ENCODE data around the gene ITPR2.
"Not testable (repeated sequence)": the region's sequence is repeated elsewhere in the genome, so short reads cannot be mapped to it uniquely, and the experiment has no call there.

ITPR2 gene

GRCh38 chr12:26832822-26833742, at the start of gene ITPR2:
Gene ITPR2, minus strand, starts transcription at chr12:26833194. Its CDS starts 413 bp downstream, at chr12:26832781.
- DNase-seq, result peak; percentile 92

- DNase-seq, result no peak
Observed at GRCh38 chr12:26880625-26881024, 47.6 kb upstream of the ITPR2 start.

- no peak for DNase-seq
Observed at GRCh38 chr12:26878661-26879119, 45.7 kb upstream of the ITPR2 start.

- no peak for DNase-seq
Observed at GRCh38 chr12:26874501-26875296, 41.7 kb upstream of the ITPR2 start.

GRCh38 chr12:26872625-26873024, 39.6 kb upstream of the ITPR2 start:
- no peak for DNase-seq

- DNase-seq, result no peak
Observed at GRCh38 chr12:26871985-26872384, 39.0 kb upstream of the ITPR2 start.

GRCh38 chr12:26870491-26871419, 37.8 kb upstream of the ITPR2 start:
- DNase-seq, result no peak

- DNase-seq, result no peak
Observed at GRCh38 chr12:26869908-26870459, 37.0 kb upstream of the ITPR2 start.

DNA sequence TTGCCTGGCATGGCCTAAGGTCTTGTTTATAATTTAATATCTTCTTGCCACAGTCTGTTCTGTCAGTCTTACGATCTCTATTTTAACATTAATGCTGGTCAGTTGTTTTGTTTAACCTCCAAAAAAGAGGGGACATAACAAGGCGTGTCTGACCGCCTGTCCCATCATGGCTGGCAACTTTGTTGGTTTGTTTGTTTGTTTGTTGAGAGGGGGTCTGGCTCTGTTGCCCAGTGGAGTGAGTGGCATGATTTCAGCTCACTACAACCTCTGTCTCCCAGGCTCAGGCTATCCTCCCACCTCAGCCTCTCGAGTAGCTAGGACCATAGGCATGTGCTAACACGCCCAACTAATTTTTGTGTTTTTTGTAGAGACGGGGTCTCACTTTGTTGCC, 36.1 kb upstream of the ITPR2 start:
- no peak for DNase-seq

DNA sequence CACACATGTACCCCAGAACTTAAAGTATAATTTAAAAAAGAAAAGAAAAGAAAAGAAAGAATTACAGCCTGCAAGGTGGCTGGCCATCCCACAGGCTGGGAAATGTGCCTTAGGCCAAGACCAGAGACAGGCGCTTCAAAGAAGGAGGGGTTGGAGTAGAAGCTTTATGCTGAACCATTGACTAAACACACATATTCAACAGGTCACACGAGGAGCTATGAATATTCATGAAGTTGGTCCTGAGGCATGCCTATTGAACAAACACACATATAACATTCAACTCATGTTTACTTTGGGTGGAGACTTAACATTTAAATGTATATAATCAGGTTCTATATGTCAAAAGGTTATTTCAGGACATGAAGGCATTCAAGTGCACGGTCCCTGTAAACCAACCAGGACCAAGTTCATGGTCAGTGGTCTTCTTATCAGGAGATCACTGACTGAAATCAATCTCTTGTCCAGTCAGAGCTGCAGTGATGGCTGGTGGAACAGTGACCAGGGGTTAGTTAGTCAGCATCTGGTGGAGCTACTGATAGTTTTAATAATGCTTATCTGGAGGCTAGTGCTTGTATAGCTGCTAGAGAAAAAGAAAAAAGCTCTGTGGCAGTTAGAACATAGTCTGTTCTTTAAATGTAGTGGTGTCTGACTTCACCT, 35.6 kb upstream of the ITPR2 start:
- no peak for DNase-seq

DNA sequence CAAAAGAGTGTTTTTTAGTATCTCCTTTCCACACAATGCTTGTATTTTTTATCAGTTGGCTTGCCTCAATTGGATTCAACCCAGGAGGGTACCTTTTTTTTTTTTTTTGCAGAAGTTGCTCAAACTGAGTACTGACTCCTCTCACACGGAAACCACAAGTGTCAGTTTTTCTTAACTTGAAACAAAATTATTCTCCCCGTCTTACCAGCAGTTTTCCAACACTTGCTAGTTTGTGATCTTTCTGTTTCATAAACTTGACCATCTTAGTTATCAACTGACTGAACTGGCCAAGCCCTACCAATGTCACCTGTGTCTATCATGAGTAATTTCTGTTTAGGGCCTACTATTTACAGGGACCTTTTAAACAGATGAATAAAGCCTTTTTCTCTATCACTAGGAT, 34.1 kb upstream of the ITPR2 start:
- DNase-seq, result peak; percentile 9

DNA sequence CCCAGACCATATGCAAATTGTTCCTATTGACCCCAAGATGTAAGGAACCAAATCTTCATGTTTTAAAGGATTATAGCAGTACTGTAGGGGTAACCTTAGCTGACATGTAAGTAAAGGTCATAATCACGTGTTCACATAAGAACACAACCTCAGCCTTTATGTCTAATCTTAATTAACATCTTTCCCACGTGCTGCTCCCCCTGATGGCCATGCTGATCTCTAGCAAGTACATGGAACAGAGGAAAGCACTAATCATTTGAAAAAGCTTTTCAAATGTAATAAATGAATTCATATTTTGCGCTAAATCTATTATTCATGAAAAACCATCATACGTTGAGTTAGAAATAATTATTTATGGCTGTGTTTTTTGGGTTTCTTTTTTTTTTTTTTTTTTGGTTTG, 30.5 kb upstream of the ITPR2 start:
- no peak for DNase-seq

DNA sequence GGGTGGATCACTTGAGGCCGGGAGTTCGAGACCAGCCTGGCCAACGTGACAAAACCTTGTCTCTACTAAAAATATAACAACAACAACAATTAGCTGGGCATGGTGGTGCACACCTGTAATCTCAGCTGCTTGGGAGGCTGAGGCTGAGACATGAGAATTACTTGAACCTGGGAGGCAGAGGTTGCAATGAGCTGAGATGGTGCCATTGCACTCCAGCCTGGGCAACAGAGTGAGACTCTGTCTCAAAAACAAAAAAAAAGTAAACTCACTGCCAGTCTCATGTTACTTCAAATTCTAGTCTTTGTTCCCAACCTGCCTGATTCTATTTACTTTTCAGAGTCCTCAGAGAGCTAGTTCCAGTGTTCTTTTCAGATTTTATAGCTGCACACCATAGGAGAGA, 29.8 kb upstream of the ITPR2 start:
- not testable (repeated sequence) for DNase-seq

- no peak for DNase-seq
Observed at GRCh38 chr12:26861690-26862089, 28.7 kb upstream of the ITPR2 start.

- DNase-seq, result no peak
Observed at GRCh38 chr12:26857465-26858176, 24.6 kb upstream of the ITPR2 start.

DNA sequence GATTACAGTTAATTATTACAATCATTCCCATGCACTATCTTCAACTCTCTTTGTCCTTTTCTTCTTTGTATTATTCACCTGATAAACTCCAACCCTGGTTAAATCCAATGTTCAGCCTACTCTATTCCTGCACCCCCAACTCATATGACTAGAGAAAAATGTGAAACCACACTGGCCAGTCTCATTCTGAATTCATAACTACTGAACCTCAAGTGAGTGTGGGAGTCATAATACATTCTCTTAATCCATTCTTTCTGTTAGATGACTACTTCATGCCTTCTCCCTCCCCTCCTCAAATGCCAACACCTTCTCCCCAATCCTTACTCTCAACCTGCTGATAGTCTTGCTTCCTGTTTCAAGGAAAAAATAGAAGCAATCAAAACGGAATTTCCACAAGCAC, 22.3 kb upstream of the ITPR2 start:
- no peak for DNase-seq

DNA sequence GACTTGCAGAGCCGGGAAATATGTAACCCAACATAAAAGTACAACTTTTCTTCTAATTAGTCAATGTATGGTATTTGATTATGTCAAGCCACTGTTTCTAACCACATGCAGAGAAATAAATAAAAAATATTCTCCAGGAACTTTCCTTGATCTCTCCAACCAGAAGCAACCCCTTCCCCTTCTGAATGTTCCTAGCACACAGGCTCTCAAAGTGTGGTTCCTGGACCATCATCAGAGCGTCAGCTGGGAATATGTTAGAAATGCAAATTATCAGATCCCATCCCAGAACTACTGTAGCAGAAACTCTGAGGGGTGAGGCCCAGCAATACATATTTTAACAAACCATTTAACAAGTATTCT, 21.0 kb upstream of the ITPR2 start:
- no peak for DNase-seq

- peak; percentile 77 for DNase-seq
Observed at GRCh38 chr12:26853303-26854030, 20.5 kb upstream of the ITPR2 start.

GRCh38 chr12:26851031-26851809, 18.2 kb upstream of the ITPR2 start:
- no peak for DNase-seq

Measured in CD4-positive, alpha-beta T cell treated with Interleukin-12 subunit alpha and Interleukin-12 subunit beta, for 1 hour (primary cell).